22Rv1 (cell line): ENCODE measurements around the gene TOLLIP.

Experiments
- ZFX ChIP-seq: fragments of 450-650 bp; IDR thresholded peaks from 2 replicates; pipeline ENCODE4 v1.6.1; 2017; ENCODE audit warnings: antibody characterized with exemption, borderline replicate concordance
- TF ChIP-seq, protein P1 (sequence below): fragments of 450-650 bp; IDR thresholded peaks from 2 replicates; pipeline ENCODE4 v1.5.1; 2017; ENCODE audit warnings: mild to moderate bottlenecking

DNA sequence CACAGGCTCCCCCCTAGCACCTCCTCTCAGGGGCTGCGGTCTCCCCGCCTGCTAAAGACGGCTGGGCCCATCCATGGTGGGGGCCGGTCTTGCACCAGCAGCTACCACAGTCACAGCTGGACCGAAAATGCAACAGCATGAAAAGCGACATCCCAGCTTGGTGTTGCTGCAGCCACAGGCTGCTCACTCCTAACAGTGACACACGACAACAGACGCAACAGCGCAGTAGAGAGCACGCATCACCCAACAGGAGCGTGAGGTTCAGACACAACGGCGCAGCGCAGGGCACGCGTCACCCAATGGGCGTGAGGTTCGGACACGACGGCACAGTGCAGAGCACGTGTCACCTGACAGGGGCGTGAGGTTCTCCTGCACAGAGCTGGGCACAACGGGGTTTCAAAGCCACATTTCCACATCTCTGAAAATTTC, 24.1 kb downstream of the TOLLIP start:
- TF ChIP-seq, protein P1, sequence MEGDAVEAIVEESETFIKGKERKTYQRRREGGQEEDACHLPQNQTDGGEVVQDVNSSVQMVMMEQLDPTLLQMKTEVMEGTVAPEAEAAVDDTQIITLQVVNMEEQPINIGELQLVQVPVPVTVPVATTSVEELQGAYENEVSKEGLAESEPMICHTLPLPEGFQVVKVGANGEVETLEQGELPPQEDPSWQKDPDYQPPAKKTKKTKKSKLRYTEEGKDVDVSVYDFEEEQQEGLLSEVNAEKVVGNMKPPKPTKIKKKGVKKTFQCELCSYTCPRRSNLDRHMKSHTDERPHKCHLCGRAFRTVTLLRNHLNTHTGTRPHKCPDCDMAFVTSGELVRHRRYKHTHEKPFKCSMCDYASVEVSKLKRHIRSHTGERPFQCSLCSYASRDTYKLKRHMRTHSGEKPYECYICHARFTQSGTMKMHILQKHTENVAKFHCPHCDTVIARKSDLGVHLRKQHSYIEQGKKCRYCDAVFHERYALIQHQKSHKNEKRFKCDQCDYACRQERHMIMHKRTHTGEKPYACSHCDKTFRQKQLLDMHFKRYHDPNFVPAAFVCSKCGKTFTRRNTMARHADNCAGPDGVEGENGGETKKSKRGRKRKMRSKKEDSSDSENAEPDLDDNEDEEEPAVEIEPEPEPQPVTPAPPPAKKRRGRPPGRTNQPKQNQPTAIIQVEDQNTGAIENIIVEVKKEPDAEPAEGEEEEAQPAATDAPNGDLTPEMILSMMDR: no peak
- TF ChIP-seq ZFX: no peak
